Spleen (tissue), 11 donors: Measurements from ENCODE around the gene CINP. TPM values are rescaled to one million over a fixed set of nuclear protein-coding genes. Genes with fewer than 3 reads are reported as not detected.

Experiments
- DNase-seq: peaks from one replicate; pipeline ENCODE4 v3.0.0-alpha.2; 2020
- H3K27ac ChIP-seq, 8 donors: fragments of 200-600 bp; sonication (generic) in 7 of 8; 1 replicate in 4 of 8; 2 replicates in 4 of 8; pipeline versions ENCODE4 v1.5.0 to v1.8.0; 2016 to 2021; ENCODE audit warnings: inconsistent platforms in 4 of 8, mild to moderate bottlenecking in 4 of 8, moderate library complexity in 1 of 8
- H3K27me3 ChIP-seq, 7 donors: fragments of 200-600 bp; sonication (generic) in 6 of 7; replicated peaks in 1 of 7; 1 replicate in 4 of 7; 2 replicates in 3 of 7; pipeline versions ENCODE4 v1.5.0 to v1.8.0; 2016 to 2021; ENCODE audit warnings: inconsistent platforms in 3 of 7, mild to moderate bottlenecking in 1 of 7
- H3K36me3 ChIP-seq, 6 donors: fragments of 200-600 bp; sonication (generic) in 5 of 6; 1 replicate in 4 of 6; 2 replicates in 2 of 6; pipeline versions ENCODE4 v1.5.0 to v1.8.0; 2016 to 2021; ENCODE audit warnings: inconsistent platforms in 2 of 6
- H3K4me1 ChIP-seq, 6 donors: fragments of 200-600 bp; sonication (generic) in 5 of 6; 1 replicate in 3 of 6; 2 replicates in 3 of 6; pipeline versions ENCODE4 v1.5.0 to v1.8.0; 2016 to 2021; ENCODE audit warnings: inconsistent platforms in 3 of 6
- H3K4me3 ChIP-seq, 8 donors: fragments of 200-600 bp; sonication (generic) in 7 of 8; 1 replicate in 4 of 8; 2 replicates in 4 of 8; pipeline versions ENCODE4 v1.5.0 to v1.8.0; 2016 to 2021; ENCODE audit warnings: inconsistent platforms in 4 of 8, mild to moderate bottlenecking in 4 of 8, moderate library complexity in 2 of 8
- H3K9me3 ChIP-seq, 8 donors: fragments of 200-600 bp; sonication (generic) in 7 of 8; 1 replicate in 4 of 8; 2 replicates in 4 of 8; pipeline versions ENCODE4 v1.5.0 to v1.8.0; 2016 to 2021; ENCODE audit warnings: inconsistent platforms in 4 of 8
- POLR2A ChIP-seq, 3 donors: fragments of 450-650 bp; IDR thresholded peaks; one replicate each; pipeline ENCODE4 v1.5.1; 2017; ENCODE audit warnings: antibody characterized with exemption in 3 of 3, mild to moderate bottlenecking in 1 of 3
- POLR2AphosphoS5 ChIP-seq, 3 donors: sonication (generic); formaldehyde crosslinking; IDR thresholded peaks; one replicate each; pipeline ENCODE4 v1.5.1; 2017; ENCODE audit warnings: antibody characterized with exemption in 3 of 3
- WGBS, 5 donors: extraction: QIAGEN DNeasy Blood & Tissue Kit in 3 of 5; methylation state at CpG; one replicate each; pipeline versions ENCODE4 v1.1.5 to v1.1.7; 2013 to 2018; 5-methylcytosine and 5-hydroxymethylcytosine counted together
- intact Hi-C: fragments of 100-400 bp; cut with DNase I; formaldehyde crosslinking; loops from one replicate; pipeline ENCODE4 v1.15.0; 2023; ENCODE audit warnings: low total_unique reads
- polyA plus RNA-seq, 3 donors: library from polyadenylated mRNA; stranded (reverse); fragments of 200-250 nt; gene quantifications; one replicate each; pipeline ENCODE4 v1.2.1, GENCODE V29; 2013
- total RNA-seq, 7 donors: library from RNA; depleted of rRNA in 3 of 7; stranded (reverse); fragments of >200 nt in 3 of 7; fragmentation: NEBNext Ultra II Directional in 4 of 7; extraction: Animal tissue kit (Norgen Biotek cat#: 25700) in 4 of 7; gene quantifications; one replicate each; pipeline versions ENCODE4 v1.1.0 to v1.2.1, GENCODE V29; 2016 to 2021
- TF ChIP-seq, protein P1 (sequence below), 11 experiments: fragments of 200-600 bp in 7 of 11; fragments of 450-650 bp in 4 of 11; sonication (generic) in 4 of 11; IDR thresholded peaks in 8 of 11; conservative IDR thresholded peaks in 3 of 11; 1 replicate in 7 of 11; 2 replicates in 4 of 11; pipeline versions ENCODE4 v1.4.0 to v1.8.0; 2016 to 2021; ENCODE audit warnings: antibody characterized with exemption in 11 of 11, inconsistent platforms in 4 of 11, mild to moderate bottlenecking in 1 of 11
- donor health status: healthy with polysubstance abuse.
- donor health status: DM: no; HTN: no; CAD: no; lungs with moderate emphysema.
- donor health status: DM: no; HTN: no; CAD: no.
- donor health status: Bipolar disorder and iron deficiency.
- donor health status: healthy.
- donor health status: DM: no; HTN: no; CAD: no.
- donor health status: DM: yes; HTN: yes; CAD: no.

The CINP gene
- total and polyA plus RNA-seq, 10 donors = 22.8 to 39.5 (median 29.1) TPM

DNA sequence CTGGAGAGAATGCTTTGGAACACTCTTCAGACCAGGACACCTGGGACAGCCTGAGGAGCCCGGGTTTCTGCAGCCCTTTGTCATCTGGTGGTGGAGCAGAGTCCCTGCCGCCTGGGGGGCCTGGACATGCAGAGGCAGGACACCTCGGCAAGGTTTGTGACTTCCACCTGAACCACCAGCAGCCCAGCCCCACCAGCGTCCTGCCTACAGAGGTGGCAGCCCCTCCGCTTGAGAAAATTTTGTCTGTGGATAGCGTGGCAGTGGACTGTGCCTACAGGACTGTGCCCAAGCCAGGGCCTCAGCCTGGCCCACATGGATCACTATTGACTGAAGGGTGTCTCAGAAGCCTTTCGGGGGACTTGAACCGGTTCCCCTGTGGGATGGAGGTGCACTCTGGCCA, 21.1 kb downstream of the CINP start:
- no peaks in the 10 kb centered on the region for H3K4me1 ChIP-seq
- intact Hi-C loops = no loop called here
- no peaks in the 10 kb centered on the region for H3K27me3 ChIP-seq
- no peak for DNase-seq
- 84 to 100% (median 93%) methylated on average over 4 to 8 of the region's 8 CpGs for WGBS, 5 donors
- no peak overlapping the region for H3K4me3 ChIP-seq
- H3K36me3 ChIP-seq = peaks cover 0 to 100% (median 81%) of the 10 kb centered on the region in 6 donors
- TF ChIP-seq POLR2A (IDR thresholded peaks at IDR 0.05) (no peak), POLR2AphosphoS5 (IDR thresholded peaks at IDR 0.05) (peak in 1 of 3 donors; percentile 36)
- H3K9me3 ChIP-seq = no peaks in the 10 kb centered on the region
- no peak overlapping the region for H3K27ac ChIP-seq

GRCh38 chr14:102338724-102339123, 24.0 kb downstream of the CINP start:
- TF ChIP-seq POLR2AphosphoS5 (IDR thresholded peaks at IDR 0.05) (no peak), POLR2A (IDR thresholded peaks at IDR 0.05) (no peak)
- TF ChIP-seq, protein P1, sequence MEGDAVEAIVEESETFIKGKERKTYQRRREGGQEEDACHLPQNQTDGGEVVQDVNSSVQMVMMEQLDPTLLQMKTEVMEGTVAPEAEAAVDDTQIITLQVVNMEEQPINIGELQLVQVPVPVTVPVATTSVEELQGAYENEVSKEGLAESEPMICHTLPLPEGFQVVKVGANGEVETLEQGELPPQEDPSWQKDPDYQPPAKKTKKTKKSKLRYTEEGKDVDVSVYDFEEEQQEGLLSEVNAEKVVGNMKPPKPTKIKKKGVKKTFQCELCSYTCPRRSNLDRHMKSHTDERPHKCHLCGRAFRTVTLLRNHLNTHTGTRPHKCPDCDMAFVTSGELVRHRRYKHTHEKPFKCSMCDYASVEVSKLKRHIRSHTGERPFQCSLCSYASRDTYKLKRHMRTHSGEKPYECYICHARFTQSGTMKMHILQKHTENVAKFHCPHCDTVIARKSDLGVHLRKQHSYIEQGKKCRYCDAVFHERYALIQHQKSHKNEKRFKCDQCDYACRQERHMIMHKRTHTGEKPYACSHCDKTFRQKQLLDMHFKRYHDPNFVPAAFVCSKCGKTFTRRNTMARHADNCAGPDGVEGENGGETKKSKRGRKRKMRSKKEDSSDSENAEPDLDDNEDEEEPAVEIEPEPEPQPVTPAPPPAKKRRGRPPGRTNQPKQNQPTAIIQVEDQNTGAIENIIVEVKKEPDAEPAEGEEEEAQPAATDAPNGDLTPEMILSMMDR (IDR thresholded peaks at IDR 0.05 in 8 of 11, conservative IDR thresholded peaks at IDR 0.05 in 3 of 11) = no peak
- no peaks in the 10 kb centered on the region for H3K9me3 ChIP-seq
- peaks cover 0 to 100% (median 73%) of the 10 kb centered on the region in 6 donors for H3K36me3 ChIP-seq
- H3K4me3 ChIP-seq = no peak overlapping the region
- intact Hi-C loops = no loop called here
- H3K4me1 ChIP-seq = peaks cover 0 to 2% (median 0%) of the 10 kb centered on the region in 6 donors
- H3K27ac ChIP-seq = no peak overlapping the region
- no peak for DNase-seq
- WGBS, 5 donors = 87 to 94% (median 91%) methylated on average over 9 of the region's 9 CpGs
- no peaks in the 10 kb centered on the region for H3K27me3 ChIP-seq

DNA sequence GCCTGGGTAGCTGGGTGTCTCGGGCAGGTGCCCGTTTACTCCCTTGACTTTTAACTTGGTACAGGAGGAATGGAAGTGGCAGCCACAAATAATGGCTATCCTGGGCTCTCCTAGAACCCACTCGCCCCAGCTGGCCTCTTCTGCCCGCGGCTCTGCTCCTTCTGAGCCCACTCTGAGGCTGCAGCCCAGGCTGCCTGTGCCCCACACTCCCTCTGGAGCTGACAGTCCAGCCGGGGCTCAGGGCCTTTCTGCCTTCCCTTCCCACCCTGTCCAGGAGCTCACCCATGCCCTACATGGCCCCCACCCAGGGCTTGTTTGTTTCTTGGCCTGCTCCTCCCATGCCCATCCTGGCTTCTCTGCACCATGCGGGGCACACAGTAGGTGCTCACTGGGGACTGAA, 27.5 kb downstream of the CINP start:
- peaks cover 0 to 8% (median 0%) of the 10 kb centered on the region in 6 donors for H3K4me1 ChIP-seq
- peak; percentile 60 for DNase-seq
- no peaks in the 10 kb centered on the region for H3K27me3 ChIP-seq
- intact Hi-C loops = no loop called here
- no peak for TF ChIP-seq POLR2A (IDR thresholded peaks at IDR 0.05)
- no peak for TF ChIP-seq POLR2AphosphoS5 (IDR thresholded peaks at IDR 0.05)
- TF ChIP-seq, protein P1 (IDR thresholded peaks at IDR 0.05 in 8 of 11, conservative IDR thresholded peaks at IDR 0.05 in 3 of 11) = no peak
- no peak overlapping the region for H3K27ac ChIP-seq
- H3K9me3 ChIP-seq = no peaks in the 10 kb centered on the region
- 94 to 98% (median 96%) methylated on average over 7 of the region's 7 CpGs for WGBS, 5 donors
- H3K4me3 ChIP-seq = no peak overlapping the region
- peaks cover 0 to 90% (median 53%) of the 10 kb centered on the region in 6 donors for H3K36me3 ChIP-seq

GRCh38 chr14:102333795-102334705, 28.6 kb downstream of the CINP start:
- Histone ChIP-seq H3K4me3 (no peak overlapping the region), H3K27ac (peak overlapping the region in 3 of 8 donors; percentile 19 to 26 (median 24)), H3K9me3 (no peaks in the 10 kb centered on the region), H3K4me1 (peaks cover 0 to 8% (median 0%) of the 10 kb centered on the region in 6 donors), H3K27me3 (no peaks in the 10 kb centered on the region), H3K36me3 (peaks cover 0 to 78% (median 43%) of the 10 kb centered on the region in 6 donors)
- intact Hi-C loops = no loop called here
- peak; percentile 47 for DNase-seq
- WGBS, 5 donors = 83 to 93% (median 91%) methylated on average over 13 of the region's 13 CpGs
- TF ChIP-seq, protein P1 (IDR thresholded peaks at IDR 0.05 in 8 of 11, conservative IDR thresholded peaks at IDR 0.05 in 3 of 11) = no peak
- peak in 1 of 3 donors; percentile 26 for TF ChIP-seq POLR2AphosphoS5 (IDR thresholded peaks at IDR 0.05)
